Measurements from ENCODE around the gene COLEC12. TPM values are rescaled to one million over a fixed set of nuclear protein-coding genes. Genes with fewer than 3 reads are reported as not detected.

The COLEC12 gene
- total RNA-seq, 1 donor from 2014 or later = 157 TPM

GRCh38 chr18:413233-413632, 87.3 kb downstream of the COLEC12 start:
- H3K9me3 Mint-ChIP-seq (ENCODE audit: unreplicated experiment) = no peaks in the 10 kb centered on the region
- no peak for DNase-seq (ENCODE audit: low spot score)
- H3K4me1 Mint-ChIP-seq (ENCODE audit: unreplicated experiment) = peaks cover 22% of the 10 kb centered on the region
- H3K27ac Mint-ChIP-seq (ENCODE audit: unreplicated experiment) = no peak overlapping the region
- no peak overlapping the region for H3K4me3 Mint-ChIP-seq (ENCODE audit: unreplicated experiment)
- peaks cover 13% of the 10 kb centered on the region for H3K36me3 Mint-ChIP-seq (ENCODE audit: low read depth, unreplicated experiment)
- no peaks in the 10 kb centered on the region for H3K27me3 Mint-ChIP-seq (ENCODE audit: unreplicated experiment)
- TF ChIP-seq CTCF (IDR thresholded peaks at IDR 0.05; ENCODE audit: unreplicated experiment) = no peak

GRCh38 chr18:410047-410455, 90.5 kb downstream of the COLEC12 start:
- H3K27ac Mint-ChIP-seq (ENCODE audit: unreplicated experiment) = no peak overlapping the region

GRCh38 chr18:408367-408766, 92.1 kb downstream of the COLEC12 start:
- Mint-ChIP-seq H3K4me1 (ENCODE audit: unreplicated experiment) (peaks cover 7% of the 10 kb centered on the region), H3K4me3 (ENCODE audit: unreplicated experiment) (no peak overlapping the region), H3K9me3 (ENCODE audit: unreplicated experiment) (peaks cover 7% of the 10 kb centered on the region), H3K27ac (ENCODE audit: unreplicated experiment) (no peak overlapping the region), H3K36me3 (ENCODE audit: low read depth, unreplicated experiment) (peaks cover 32% of the 10 kb centered on the region), H3K27me3 (ENCODE audit: unreplicated experiment) (peaks cover 4% of the 10 kb centered on the region)
- DNase-seq (ENCODE audit: low spot score) = no peak
- TF ChIP-seq CTCF (IDR thresholded peaks at IDR 0.05; ENCODE audit: unreplicated experiment) = no peak

More at GRCh38 chr18:410047-410455, 90.5 kb downstream of the COLEC12 start:
- Mint-ChIP-seq H3K4me1 (ENCODE audit: unreplicated experiment) (peaks cover 7% of the 10 kb centered on the region), H3K4me3 (ENCODE audit: unreplicated experiment) (no peak overlapping the region), H3K9me3 (ENCODE audit: unreplicated experiment) (peaks cover 7% of the 10 kb centered on the region), H3K36me3 (ENCODE audit: low read depth, unreplicated experiment) (peaks cover 29% of the 10 kb centered on the region), H3K27me3 (ENCODE audit: unreplicated experiment) (peaks cover 4% of the 10 kb centered on the region)
- TF ChIP-seq CTCF (IDR thresholded peaks at IDR 0.05; ENCODE audit: unreplicated experiment) = no peak
- DNase-seq (ENCODE audit: low spot score) = no peak

- Mint-ChIP-seq H3K4me1 (ENCODE audit: unreplicated experiment) (peaks cover 7% of the 10 kb centered on the region), H3K27ac (ENCODE audit: unreplicated experiment) (no peak overlapping the region), H3K4me3 (ENCODE audit: unreplicated experiment) (no peak overlapping the region), H3K27me3 (ENCODE audit: unreplicated experiment) (peaks cover 4% of the 10 kb centered on the region), H3K9me3 (ENCODE audit: unreplicated experiment) (peaks cover 7% of the 10 kb centered on the region), H3K36me3 (ENCODE audit: low read depth, unreplicated experiment) (peaks cover 38% of the 10 kb centered on the region)
- DNase-seq (ENCODE audit: low spot score) = no peak
- TF ChIP-seq CTCF (IDR thresholded peaks at IDR 0.05; ENCODE audit: unreplicated experiment) = no peak
These were observed 92.8 kb downstream of the COLEC12 start for GRCh38 chr18:407626-408224.

- Mint-ChIP-seq H3K36me3 (ENCODE audit: low read depth, unreplicated experiment) (peaks cover 43% of the 10 kb centered on the region), H3K4me3 (ENCODE audit: unreplicated experiment) (no peak overlapping the region), H3K9me3 (ENCODE audit: unreplicated experiment) (peaks cover 7% of the 10 kb centered on the region), H3K4me1 (ENCODE audit: unreplicated experiment) (peaks cover 6% of the 10 kb centered on the region), H3K27ac (ENCODE audit: unreplicated experiment) (no peak overlapping the region), H3K27me3 (ENCODE audit: unreplicated experiment) (peaks cover 5% of the 10 kb centered on the region)
- no peak for TF ChIP-seq CTCF (IDR thresholded peaks at IDR 0.05; ENCODE audit: unreplicated experiment)
- no peak for DNase-seq (ENCODE audit: low spot score)
These were observed 93.3 kb downstream of the COLEC12 start for GRCh38 chr18:407191-407590.

All from endothelial cell (in vitro differentiated cells).